ENCODE results near the gene LRRK1. TPM values are rescaled to one million over a fixed set of nuclear protein-coding genes. Genes with fewer than 3 reads are reported as not detected.

LRRK1 gene
- total RNA-seq, 4 donors from 2014 or later = 52.7 to 107 (median 82.7) TPM

GRCh38 chr15:101053261-101053660 lies 134.1 kb downstream of the LRRK1 start:
- in situ Hi-C loops (cut with MboI; ENCODE audit: low pct_ligation_motif_present in 1 of 4, low pct_unique_long_range_greater_than_20kb in 1 of 4, low sequenced_read_pairs in 3 of 4) = no loop called here
- no peaks in the 10 kb centered on the region for H3K4me1 ChIP-seq
- H3K4me3 ChIP-seq = no peak overlapping the region
- no peaks in the 10 kb centered on the region for H3K9me3 ChIP-seq
- no peak for DNase-seq
- H3K36me3 ChIP-seq = peaks cover 0 to 40% (median 11%) of the 10 kb centered on the region in 4 donors
- H3K27ac ChIP-seq = no peak overlapping the region
- 95% methylated on average over 26 of the region's 34 CpGs; no CpG with 5 or more reads in 1 of the 2 donors for WGBS, 2 donors (ENCODE audit: low coverage in 1 of 2)
- TF ChIP-seq CTCF (IDR thresholded peaks at IDR 0.05) = no peak
- no peaks in the 10 kb centered on the region for H3K27me3 ChIP-seq
- intact Hi-C loops (cut with DNase I; ENCODE audit: low total_unique reads) = no loop called here

- H3K36me3 ChIP-seq = peaks cover 0 to 40% (median 14%) of the 10 kb centered on the region in 4 donors
These were observed 135.0 kb downstream of the LRRK1 start for GRCh38 chr15:101054116-101054515.

DNA sequence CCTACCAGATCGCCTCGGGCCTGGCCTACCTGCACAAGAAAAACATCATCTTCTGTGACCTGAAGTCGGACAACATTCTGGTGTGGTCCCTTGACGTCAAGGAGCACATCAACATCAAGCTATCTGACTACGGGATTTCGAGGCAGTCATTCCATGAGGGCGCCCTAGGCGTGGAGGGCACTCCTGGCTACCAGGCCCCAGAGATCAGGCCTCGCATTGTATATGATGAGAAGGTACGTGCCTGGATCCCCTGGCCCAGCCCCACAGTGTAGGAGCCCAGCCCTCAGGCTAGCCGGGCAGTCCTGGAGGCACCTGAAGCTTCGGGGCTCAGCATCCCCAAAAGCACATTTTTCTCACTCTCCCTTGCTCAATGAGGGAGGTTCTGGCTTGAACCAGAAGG lies 135.8 kb downstream of the LRRK1 start:
- H3K27me3 ChIP-seq = no peaks in the 10 kb centered on the region

More at GRCh38 chr15:101054116-101054515, 135.0 kb downstream of the LRRK1 start:
- in situ Hi-C loops (cut with MboI; ENCODE audit: low pct_ligation_motif_present in 1 of 4, low pct_unique_long_range_greater_than_20kb in 1 of 4, low sequenced_read_pairs in 3 of 4) (no loop called here), intact Hi-C loops (cut with DNase I; ENCODE audit: low total_unique reads) (no loop called here)
- no peak overlapping the region for H3K27ac ChIP-seq
- no peaks in the 10 kb centered on the region for H3K4me1 ChIP-seq
- WGBS, 2 donors (ENCODE audit: low coverage in 1 of 2) = 86 to 92% methylated on average over 5 to 9 of the region's 9 CpGs
- no peak overlapping the region for H3K4me3 ChIP-seq
- no peak for TF ChIP-seq EP300 (IDR thresholded peaks at IDR 0.05; ENCODE audit: low read depth)
- no peak for DNase-seq
- H3K9me3 ChIP-seq = no peaks in the 10 kb centered on the region
- H3K27me3 ChIP-seq = no peaks in the 10 kb centered on the region

GRCh38 chr15:101055411-101055810 lies 136.3 kb downstream of the LRRK1 start:
- in situ Hi-C loops (cut with MboI; ENCODE audit: low pct_ligation_motif_present in 1 of 4, low pct_unique_long_range_greater_than_20kb in 1 of 4, low sequenced_read_pairs in 3 of 4) (no loop called here), intact Hi-C loops (cut with DNase I; ENCODE audit: low total_unique reads) (no loop called here)
- H3K4me3 ChIP-seq = no peak overlapping the region
- H3K4me1 ChIP-seq = peaks cover 0 to 6% (median 0%) of the 10 kb centered on the region in 4 donors
- peaks cover 0 to 40% (median 18%) of the 10 kb centered on the region in 4 donors for H3K36me3 ChIP-seq
- H3K9me3 ChIP-seq = no peaks in the 10 kb centered on the region
- no peak overlapping the region for H3K27ac ChIP-seq
- no peaks in the 10 kb centered on the region for H3K27me3 ChIP-seq
- TF ChIP-seq CTCF (IDR thresholded peaks at IDR 0.05) (no peak), POLR2A (IDR thresholded peaks at IDR 0.05) (no peak), EP300 (IDR thresholded peaks at IDR 0.05; ENCODE audit: low read depth) (no peak), POLR2AphosphoS5 (IDR thresholded peaks at IDR 0.05) (no peak)
- no peak for DNase-seq
- WGBS, 2 donors (ENCODE audit: low coverage in 1 of 2) = 100% methylated on average over 2 of the region's 2 CpGs; no CpG with 5 or more reads in 1 of the 2 donors

More for the DNA sequence above, 135.8 kb downstream of the LRRK1 start:
- no peak for DNase-seq
- Histone ChIP-seq H3K4me3 (no peak overlapping the region), H3K27ac (no peak overlapping the region), H3K36me3 (peaks cover 0 to 40% (median 18%) of the 10 kb centered on the region in 4 donors), H3K4me1 (peaks cover 0 to 6% (median 0%) of the 10 kb centered on the region in 4 donors), H3K9me3 (no peaks in the 10 kb centered on the region)
- in situ Hi-C loops (cut with MboI; ENCODE audit: low pct_ligation_motif_present in 1 of 4, low pct_unique_long_range_greater_than_20kb in 1 of 4, low sequenced_read_pairs in 3 of 4) (no loop called here), intact Hi-C loops (cut with DNase I; ENCODE audit: low total_unique reads) (no loop called here)
- 82 to 94% methylated on average over 4 to 11 of the region's 12 CpGs for WGBS, 2 donors (ENCODE audit: low coverage in 1 of 2)
- TF ChIP-seq POLR2AphosphoS5 (IDR thresholded peaks at IDR 0.05) (no peak), EP300 (IDR thresholded peaks at IDR 0.05; ENCODE audit: low read depth) (no peak), CTCF (IDR thresholded peaks at IDR 0.05) (no peak), POLR2A (IDR thresholded peaks at IDR 0.05) (no peak)

All from transverse colon (tissue), 4 donors.